ENCODE data around the gene PALLD. TPM values are rescaled to one million over a fixed set of nuclear protein-coding genes. Genes with fewer than 3 reads are reported as not detected.

Gene PALLD
- total RNA-seq, 1 experiment from 2014 or later = 6.5 TPM

DNA sequence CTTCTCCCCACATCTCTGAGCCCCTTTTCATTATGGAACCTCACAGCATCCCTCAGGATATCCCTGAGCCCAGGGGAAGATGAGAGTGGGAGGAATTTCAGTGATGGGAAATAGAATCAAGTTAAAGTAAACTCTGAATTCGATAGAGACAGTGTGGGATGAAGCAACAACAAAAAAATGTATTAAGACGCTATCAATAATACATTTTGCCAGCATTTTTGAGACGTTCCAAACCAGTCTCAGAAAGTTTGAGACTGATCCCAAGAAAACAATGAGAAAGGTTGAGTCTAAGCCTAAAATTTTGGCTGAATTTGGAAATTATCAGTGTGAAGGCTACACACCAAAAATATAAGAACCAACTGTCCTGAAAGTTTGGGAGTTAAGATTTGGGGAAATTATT lies 317.0 kb downstream of the PALLD start:
- Histone ChIP-seq H3K27me3 (ENCODE audit: control insufficient read depth, insufficient read depth, low read length) (peaks cover 3% of the 10 kb centered on the region), H3K4me3 (ENCODE audit: low read depth in 2 of 2, low read length in 2 of 2) (no peak overlapping the region), H3K9me3 (ENCODE audit: control insufficient read depth, insufficient read depth, low read depth, low read length) (no peaks in the 10 kb centered on the region), H3K27ac (ENCODE audit: low read length) (no peak overlapping the region), H3K4me1 (ENCODE audit: control insufficient read depth, insufficient read depth, low read length) (no peaks in the 10 kb centered on the region), H3K36me3 (ENCODE audit: control insufficient read depth, insufficient read depth, low read length) (no peaks in the 10 kb centered on the region)
- intact Hi-C loops (cut with micrococcal nuclease; ENCODE audit: unreplicated experiment) (no loop called here), in situ Hi-C loops (cut with HindIII; ENCODE audit: low pct_unique_long_range_greater_than_20kb, low sequenced_read_pairs) (no loop called here)
- CTCF ChIA-PET = no interaction called here
- BruUV-seq (replicated peaks) = no TSS peak
- DNase-seq (ENCODE audit: low read depth, low spot score) (no peak), ATAC-seq (no peak)
- POLR2A ChIA-PET = no interaction called here
- TF ChIP-seq, protein P1, sequence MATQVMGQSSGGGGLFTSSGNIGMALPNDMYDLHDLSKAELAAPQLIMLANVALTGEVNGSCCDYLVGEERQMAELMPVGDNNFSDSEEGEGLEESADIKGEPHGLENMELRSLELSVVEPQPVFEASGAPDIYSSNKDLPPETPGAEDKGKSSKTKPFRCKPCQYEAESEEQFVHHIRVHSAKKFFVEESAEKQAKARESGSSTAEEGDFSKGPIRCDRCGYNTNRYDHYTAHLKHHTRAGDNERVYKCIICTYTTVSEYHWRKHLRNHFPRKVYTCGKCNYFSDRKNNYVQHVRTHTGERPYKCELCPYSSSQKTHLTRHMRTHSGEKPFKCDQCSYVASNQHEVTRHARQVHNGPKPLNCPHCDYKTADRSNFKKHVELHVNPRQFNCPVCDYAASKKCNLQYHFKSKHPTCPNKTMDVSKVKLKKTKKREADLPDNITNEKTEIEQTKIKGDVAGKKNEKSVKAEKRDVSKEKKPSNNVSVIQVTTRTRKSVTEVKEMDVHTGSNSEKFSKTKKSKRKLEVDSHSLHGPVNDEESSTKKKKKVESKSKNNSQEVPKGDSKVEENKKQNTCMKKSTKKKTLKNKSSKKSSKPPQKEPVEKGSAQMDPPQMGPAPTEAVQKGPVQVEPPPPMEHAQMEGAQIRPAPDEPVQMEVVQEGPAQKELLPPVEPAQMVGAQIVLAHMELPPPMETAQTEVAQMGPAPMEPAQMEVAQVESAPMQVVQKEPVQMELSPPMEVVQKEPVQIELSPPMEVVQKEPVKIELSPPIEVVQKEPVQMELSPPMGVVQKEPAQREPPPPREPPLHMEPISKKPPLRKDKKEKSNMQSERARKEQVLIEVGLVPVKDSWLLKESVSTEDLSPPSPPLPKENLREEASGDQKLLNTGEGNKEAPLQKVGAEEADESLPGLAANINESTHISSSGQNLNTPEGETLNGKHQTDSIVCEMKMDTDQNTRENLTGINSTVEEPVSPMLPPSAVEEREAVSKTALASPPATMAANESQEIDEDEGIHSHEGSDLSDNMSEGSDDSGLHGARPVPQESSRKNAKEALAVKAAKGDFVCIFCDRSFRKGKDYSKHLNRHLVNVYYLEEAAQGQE (IDR thresholded peaks at IDR 0.05; ENCODE audit: insufficient read depth in 1 of 2, low read depth in 2 of 2, low read length in 1 of 2) = no peak
- TF ChIP-seq TCF7L2 (IDR thresholded peaks at IDR 0.05; ENCODE audit: low read depth, low read length) = no peak
- no peak for TF ChIP-seq SIN3A (IDR thresholded peaks at IDR 0.05; ENCODE audit: borderline replicate concordance, insufficient read depth, low read depth, low read length)
- TF ChIP-seq, protein P2, sequence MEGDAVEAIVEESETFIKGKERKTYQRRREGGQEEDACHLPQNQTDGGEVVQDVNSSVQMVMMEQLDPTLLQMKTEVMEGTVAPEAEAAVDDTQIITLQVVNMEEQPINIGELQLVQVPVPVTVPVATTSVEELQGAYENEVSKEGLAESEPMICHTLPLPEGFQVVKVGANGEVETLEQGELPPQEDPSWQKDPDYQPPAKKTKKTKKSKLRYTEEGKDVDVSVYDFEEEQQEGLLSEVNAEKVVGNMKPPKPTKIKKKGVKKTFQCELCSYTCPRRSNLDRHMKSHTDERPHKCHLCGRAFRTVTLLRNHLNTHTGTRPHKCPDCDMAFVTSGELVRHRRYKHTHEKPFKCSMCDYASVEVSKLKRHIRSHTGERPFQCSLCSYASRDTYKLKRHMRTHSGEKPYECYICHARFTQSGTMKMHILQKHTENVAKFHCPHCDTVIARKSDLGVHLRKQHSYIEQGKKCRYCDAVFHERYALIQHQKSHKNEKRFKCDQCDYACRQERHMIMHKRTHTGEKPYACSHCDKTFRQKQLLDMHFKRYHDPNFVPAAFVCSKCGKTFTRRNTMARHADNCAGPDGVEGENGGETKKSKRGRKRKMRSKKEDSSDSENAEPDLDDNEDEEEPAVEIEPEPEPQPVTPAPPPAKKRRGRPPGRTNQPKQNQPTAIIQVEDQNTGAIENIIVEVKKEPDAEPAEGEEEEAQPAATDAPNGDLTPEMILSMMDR (IDR thresholded peaks at IDR 0.05) = no peak
- no peak for TF ChIP-seq POLR2AphosphoS5 (IDR thresholded peaks at IDR 0.05; ENCODE audit: low read depth, low read length)

GRCh38 chr4:168815379-168816345 lies 318.8 kb downstream of the PALLD start:
- TF ChIP-seq SIN3A (IDR thresholded peaks at IDR 0.05; ENCODE audit: borderline replicate concordance, insufficient read depth, low read depth, low read length) = no peak
- no peak for TF ChIP-seq TCF7L2 (IDR thresholded peaks at IDR 0.05; ENCODE audit: low read depth, low read length)
- TF ChIP-seq POLR2AphosphoS5 (IDR thresholded peaks at IDR 0.05; ENCODE audit: low read depth, low read length) = no peak
- TF ChIP-seq, protein P2 (IDR thresholded peaks at IDR 0.05) = no peak
- TF ChIP-seq, protein P1 (IDR thresholded peaks at IDR 0.05; ENCODE audit: insufficient read depth in 1 of 2, low read depth in 2 of 2, low read length in 1 of 2) = no peak
- BruUV-seq (replicated peaks) = no TSS peak
- Histone ChIP-seq H3K27ac (ENCODE audit: low read length) (no peak overlapping the region), H3K4me3 (ENCODE audit: low read depth in 2 of 2, low read length in 2 of 2) (no peak overlapping the region), H3K9me3 (ENCODE audit: control insufficient read depth, insufficient read depth, low read depth, low read length) (no peaks in the 10 kb centered on the region), H3K36me3 (ENCODE audit: control insufficient read depth, insufficient read depth, low read length) (no peaks in the 10 kb centered on the region), H3K27me3 (ENCODE audit: control insufficient read depth, insufficient read depth, low read length) (peaks cover 3% of the 10 kb centered on the region), H3K4me1 (ENCODE audit: control insufficient read depth, insufficient read depth, low read length) (no peaks in the 10 kb centered on the region)
- no peak for DNase-seq (ENCODE audit: low read depth, low spot score)
- ATAC-seq = no peak
- intact Hi-C loops (cut with micrococcal nuclease; ENCODE audit: unreplicated experiment) = no loop called here
- ChIA-PET POLR2A (interaction anchor here (0.6 kb wide), 2 partner anchors 101 to 388 kb away, joined by 4 read pairs; no protein-coding TSS in a partner anchor), CTCF (no interaction called here)
- in situ Hi-C loops (cut with HindIII; ENCODE audit: low pct_unique_long_range_greater_than_20kb, low sequenced_read_pairs) = no loop called here

All from Panc1 (cell line).